Right cardiac atrium (tissue), 5 donors: ENCODE results near the gene OR2V1. TPM values are rescaled to one million over a fixed set of nuclear protein-coding genes. Genes with fewer than 3 reads are reported as not detected.
"Not testable (repeated sequence)": the region's sequence is repeated elsewhere in the genome, so short reads cannot be mapped to it uniquely, and the experiment has no call there.

Experiments
- ATAC-seq, 2 donors: fragments of 200-7000 bp; cut with Tn5 transposase; one replicate each; pipeline versions ENCODE4 v1.8.0 to v1.9.1; 2020; ENCODE audit warnings: moderate library complexity in 2 of 2, mild to moderate bottlenecking in 1 of 2
- DNase-seq, 3 donors: peaks; one replicate each; pipeline ENCODE4 v3.0.0-alpha.2; 2020
- H3K27ac ChIP-seq: one replicate; pipeline ENCODE4 v1.5.1; 2013; ENCODE audit warnings: mild to moderate bottlenecking, low read length, control low read depth, moderate library complexity
- H3K27me3 ChIP-seq: one replicate; pipeline ENCODE4 v1.6.1; 2013; ENCODE audit not compliant: control insufficient read depth, insufficient read depth
- H3K4me1 ChIP-seq: one replicate; pipeline ENCODE4 v1.6.1; 2013; ENCODE audit warnings: low read length; ENCODE audit not compliant: control insufficient read depth, insufficient read depth
- H3K4me3 ChIP-seq: one replicate; pipeline ENCODE4 v1.5.1; 2013; ENCODE audit warnings: low read length, control low read depth
- H3K9me3 ChIP-seq: one replicate; pipeline ENCODE4 v1.6.1; 2013; ENCODE audit warnings: low read length; ENCODE audit not compliant: control insufficient read depth
- WGBS: extraction: QIAGEN DNeasy Blood & Tissue Kit; methylation state at CpG from one replicate; pipeline ENCODE4 v1.1.7; 2013; 5-methylcytosine and 5-hydroxymethylcytosine counted together
- intact Hi-C, 4 donors: fragments of 100-400 bp; cut with DNase I; formaldehyde crosslinking; loops; one replicate each; pipeline versions ENCODE4 v1.11.0 to v1.14.0; 2022 to 2023
- polyA plus RNA-seq: library from polyadenylated mRNA; stranded (reverse); fragments of 200-250 nt; gene quantifications from one replicate; pipeline ENCODE4 v1.2.3, GENCODE V29; 2013
- total RNA-seq, 4 donors: library from RNA; stranded (reverse); fragmentation: NEBNext Ultra II Directional; extraction: Animal tissue kit (Norgen Biotek cat#: 25700); gene quantifications; one replicate each; pipeline ENCODE4 v1.2.1, GENCODE V29; 2021
- donor health status: healthy with polysubstance abuse.
- donor health status: DM: no; HTN: yes; CAD: no.
- donor health status: DM: no; HTN: no; CAD: no.
- donor health status: DM: no; HTN: yes; CAD: no; lungs with severe emphysema.
- donor health status: DM: yes; HTN: yes; CAD: no.

Gene OR2V1
- total and polyA plus RNA-seq, 5 donors = not detected

DNA sequence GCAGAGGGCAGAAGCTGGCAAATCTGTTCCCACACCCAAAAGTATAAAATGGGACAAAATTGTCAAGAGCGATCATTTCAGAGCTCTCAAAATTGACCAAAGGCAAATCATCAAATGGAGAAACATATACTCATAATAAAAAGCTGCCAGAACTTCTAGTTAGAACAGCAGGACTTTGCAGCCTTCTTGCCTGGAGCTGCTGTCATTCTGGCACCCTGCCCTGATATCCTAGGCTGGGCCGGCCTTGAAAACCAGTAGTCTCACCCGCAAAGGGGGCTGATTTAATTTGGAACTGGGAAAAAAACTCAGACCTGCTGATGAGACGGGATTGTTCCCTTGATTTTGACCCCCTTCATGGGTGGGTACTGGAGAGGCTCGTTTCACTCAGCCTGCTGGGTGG lies 18.5 kb downstream of the OR2V1 start:
- H3K27me3 ChIP-seq = no peaks in the 10 kb centered on the region
- H3K4me3 ChIP-seq = no peak overlapping the region
- intact Hi-C loops = no loop called here
- H3K9me3 ChIP-seq = no peaks in the 10 kb centered on the region
- H3K4me1 ChIP-seq = no peaks in the 10 kb centered on the region
- DNase-seq (no peak), ATAC-seq (no peak)
- 71% methylated on average over 5 of the region's 5 CpGs for WGBS
- H3K27ac ChIP-seq = no peak overlapping the region

DNA sequence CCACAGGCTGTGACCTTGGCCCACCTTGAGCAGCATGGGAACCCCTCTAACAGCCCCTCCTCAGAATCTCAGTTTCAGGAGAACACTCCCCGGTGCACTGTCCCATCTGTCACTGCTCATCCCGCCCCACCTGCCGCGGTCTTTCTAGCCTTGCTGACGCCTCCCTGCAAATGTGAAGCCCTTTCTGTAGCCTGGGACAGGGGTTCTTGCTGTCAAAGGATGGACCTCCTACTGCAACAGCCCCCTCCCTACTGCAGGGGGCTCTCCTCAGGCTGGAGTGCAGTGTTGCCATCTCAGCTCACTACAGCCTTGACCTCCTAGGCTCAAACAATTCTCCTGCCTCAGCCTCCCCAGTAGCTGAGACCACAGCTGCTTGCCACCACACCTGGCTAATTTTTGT lies 20.0 kb downstream of the OR2V1 start:
- intact Hi-C loops = no loop called here
- H3K4me1 ChIP-seq = no peaks in the 10 kb centered on the region
- H3K27ac ChIP-seq = no peak overlapping the region
- H3K9me3 ChIP-seq = no peaks in the 10 kb centered on the region
- no peak for ATAC-seq
- 83% methylated on average over 5 of the region's 5 CpGs for WGBS
- H3K27me3 ChIP-seq = no peaks in the 10 kb centered on the region
- H3K4me3 ChIP-seq = no peak overlapping the region
- DNase-seq = no peak

DNA sequence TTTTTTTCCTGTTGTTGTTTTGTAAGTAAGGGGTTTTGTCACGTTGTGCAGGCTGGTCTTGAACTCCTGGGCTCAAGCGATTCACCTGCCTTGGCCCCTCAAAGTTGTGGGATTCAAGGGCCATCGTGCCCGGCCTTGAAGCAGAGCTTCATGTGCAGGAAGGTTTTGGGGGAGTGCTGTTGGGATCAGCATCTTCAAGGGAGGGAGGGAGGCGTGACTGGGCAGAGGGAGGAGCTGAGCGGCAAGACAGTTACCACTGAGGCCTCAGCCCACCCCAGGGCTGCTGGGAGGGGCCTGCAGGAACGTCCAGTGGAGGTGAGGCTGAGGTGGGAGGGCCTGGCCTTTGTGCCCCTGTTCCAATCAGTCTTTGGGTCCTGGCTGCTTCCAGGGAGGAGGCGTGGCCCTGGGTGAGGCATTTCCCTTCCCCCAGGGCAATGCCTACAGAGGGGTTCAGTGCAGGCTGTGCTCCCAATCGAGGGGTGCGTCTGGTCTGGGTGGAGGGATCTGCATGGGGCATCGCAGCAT lies 21.4 kb downstream of the OR2V1 start:
- H3K9me3 ChIP-seq = no peaks in the 10 kb centered on the region
- no peaks in the 10 kb centered on the region for H3K27me3 ChIP-seq
- H3K4me3 ChIP-seq = no peak overlapping the region
- no peak overlapping the region for H3K27ac ChIP-seq
- DNase-seq = peak in 1 of 3 donors; percentile 28
- ATAC-seq = no peak
- intact Hi-C loops = no loop called here
- 47% methylated on average over 11 of the region's 11 CpGs for WGBS
- no peaks in the 10 kb centered on the region for H3K4me1 ChIP-seq

DNA sequence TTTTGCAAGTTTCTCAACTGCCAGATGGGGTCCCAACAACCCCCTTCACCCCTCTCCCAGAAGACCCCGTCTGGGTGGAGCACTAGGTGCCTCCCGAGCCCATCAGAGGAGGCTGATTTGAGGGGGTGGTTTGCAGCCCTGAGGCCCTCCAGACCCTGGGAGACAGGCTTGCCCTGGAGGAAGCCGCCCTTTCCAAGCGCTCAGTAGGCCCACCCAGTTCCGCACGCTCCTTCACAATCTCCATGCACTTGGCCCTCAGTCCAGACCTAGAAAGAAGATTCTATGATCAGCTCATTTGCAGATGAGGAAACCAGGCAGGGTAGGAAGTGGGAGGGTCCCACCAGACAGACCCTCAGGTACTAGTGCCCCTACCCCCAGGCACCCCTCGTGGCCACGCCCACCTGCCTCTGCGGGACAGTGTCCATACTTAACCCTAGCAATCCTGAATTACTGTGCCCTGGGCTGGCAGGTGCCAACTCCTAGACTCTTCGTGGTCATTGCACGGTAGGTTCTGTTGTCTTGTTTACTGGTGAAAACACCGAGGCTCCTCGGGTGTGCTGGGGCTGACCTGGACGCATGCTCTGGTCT lies 22.3 kb downstream of the OR2V1 start:
- intact Hi-C loops = no loop called here
- H3K27ac ChIP-seq = no peak overlapping the region
- H3K27me3 ChIP-seq = no peaks in the 10 kb centered on the region

DNA sequence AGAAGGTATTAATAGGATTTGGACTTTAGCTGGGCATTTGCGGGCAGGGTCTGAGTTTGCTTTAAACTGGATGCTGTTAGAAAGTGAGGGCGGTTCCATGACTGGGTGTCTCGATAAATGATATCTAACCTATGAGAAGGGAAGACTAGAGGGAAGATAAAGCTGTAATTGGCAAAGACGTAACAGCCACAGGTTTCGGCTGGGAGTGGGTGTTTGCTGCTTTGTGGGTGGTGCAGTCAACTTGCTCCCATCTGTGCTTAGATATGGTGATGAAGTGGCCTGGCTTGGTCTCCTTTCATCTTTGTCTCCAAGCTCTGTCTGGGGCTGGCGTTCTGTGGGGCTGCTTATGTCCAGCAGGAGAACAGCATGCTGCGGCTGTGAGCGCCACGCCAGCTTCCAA lies 23.3 kb downstream of the OR2V1 start:
- Histone ChIP-seq H3K4me1 (no peaks in the 10 kb centered on the region), H3K27me3 (no peaks in the 10 kb centered on the region), H3K9me3 (no peaks in the 10 kb centered on the region), H3K27ac (no peak overlapping the region), H3K4me3 (no peak overlapping the region)
- ATAC-seq (no peak), DNase-seq (no peak)
- intact Hi-C loops = no loop called here
- 63% methylated on average over 9 of the region's 9 CpGs for WGBS

More for the DNA sequence above, 22.3 kb downstream of the OR2V1 start:
- 68% methylated on average over 14 of the region's 14 CpGs for WGBS
- H3K9me3 ChIP-seq = no peaks in the 10 kb centered on the region
- ATAC-seq = no peak
- no peaks in the 10 kb centered on the region for H3K4me1 ChIP-seq
- H3K4me3 ChIP-seq = no peak overlapping the region
- DNase-seq = peak in 1 of 3 donors; percentile 23

DNA sequence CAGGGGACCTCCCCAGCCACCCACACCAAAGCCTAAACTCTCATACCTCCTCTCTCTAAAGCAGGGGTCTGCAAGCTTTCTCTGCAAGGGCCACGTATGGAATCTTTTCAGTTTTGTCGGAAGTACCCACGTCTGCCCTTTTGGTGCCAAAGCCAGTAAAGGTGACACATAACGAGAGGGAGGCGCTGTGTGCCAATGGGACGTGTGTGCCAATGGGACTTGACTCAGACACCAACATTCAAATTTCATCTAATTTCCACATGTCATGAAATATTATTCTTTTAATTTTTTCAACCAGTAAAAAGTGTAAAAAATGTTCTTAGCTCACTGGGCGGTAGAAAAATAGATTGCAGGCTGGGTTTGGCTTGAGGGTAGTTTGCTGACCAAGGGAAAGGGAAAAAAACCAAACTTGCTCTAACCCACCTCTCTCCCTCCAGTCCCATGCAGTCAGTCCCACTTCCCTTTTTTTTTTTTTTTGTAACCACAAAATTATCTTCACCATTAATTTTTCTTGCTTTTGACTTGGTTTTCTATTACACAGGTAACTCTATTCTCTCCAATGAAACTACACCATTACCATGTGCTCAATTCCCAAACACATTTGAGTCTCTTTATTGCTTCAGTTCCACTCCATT lies 25.5 kb downstream of the OR2V1 start:
- H3K27ac ChIP-seq = no peak overlapping the region
- intact Hi-C loops = no loop called here
- H3K27me3 ChIP-seq = no peaks in the 10 kb centered on the region
- no peak overlapping the region for H3K4me3 ChIP-seq
- ATAC-seq (no peak), DNase-seq (no peak)
- H3K9me3 ChIP-seq = no peaks in the 10 kb centered on the region
- H3K4me1 ChIP-seq = no peaks in the 10 kb centered on the region
- 67% methylated on average over 7 of the region's 7 CpGs for WGBS

DNA sequence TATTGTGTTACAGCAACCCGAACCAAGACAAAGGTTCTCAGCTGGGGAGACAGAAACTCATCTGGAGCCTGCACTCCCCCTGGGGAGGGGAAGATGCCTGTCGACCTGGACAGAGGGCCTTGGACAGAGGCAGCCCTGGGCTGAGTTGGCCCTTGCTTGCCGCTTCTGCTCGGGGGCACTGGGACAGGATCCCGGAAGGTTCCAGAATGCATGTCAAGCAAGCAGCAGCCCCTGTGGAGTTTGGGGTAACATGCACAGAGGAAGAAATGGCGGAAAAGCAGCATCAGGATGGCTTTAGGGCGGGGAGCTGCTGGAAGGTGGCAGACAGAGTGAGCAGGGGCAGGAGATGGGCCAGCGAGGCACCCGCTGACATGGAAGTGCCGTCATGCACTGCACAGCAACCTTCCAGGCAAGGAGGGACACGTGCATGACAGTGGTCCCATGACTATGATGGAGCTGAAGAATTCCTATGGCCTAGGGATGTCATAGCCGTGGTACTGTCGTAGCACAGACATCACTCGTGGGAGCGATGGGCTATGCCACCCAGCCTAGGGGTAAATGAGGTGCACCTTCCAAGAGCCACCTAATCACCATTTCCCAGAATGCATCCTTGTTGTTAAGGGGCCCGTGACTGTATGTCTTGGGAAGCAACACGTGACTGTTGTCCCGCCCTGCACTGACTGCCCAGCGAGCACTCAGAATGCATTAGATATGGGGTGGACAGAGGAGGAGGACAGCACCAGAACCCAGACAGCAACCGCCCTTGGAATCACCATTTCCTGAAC lies 26.2 kb downstream of the OR2V1 start:
- H3K27me3 ChIP-seq, H3K27ac ChIP-seq, intact Hi-C loops, H3K9me3 ChIP-seq, H3K4me1 ChIP-seq, DNase-seq, H3K4me3 ChIP-seq, ATAC-seq: not testable (repeated sequence)
- 55% methylated on average over 19 of the region's 20 CpGs for WGBS

DNA sequence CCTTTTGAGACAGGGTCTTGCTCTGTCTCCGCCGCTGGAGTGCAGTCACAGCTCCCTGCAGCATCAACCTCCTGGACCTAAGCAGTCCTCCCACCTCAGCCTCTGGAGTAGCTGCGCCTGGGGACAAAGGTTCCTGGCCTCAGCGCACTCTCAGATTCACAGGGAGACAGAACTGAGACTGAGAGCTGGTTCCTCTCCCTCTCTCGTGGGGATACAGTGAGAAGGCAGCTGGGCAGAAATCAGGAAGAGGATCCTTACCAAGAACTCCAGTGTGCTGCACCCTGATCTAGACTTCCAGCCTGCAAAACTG lies 26.8 kb downstream of the OR2V1 start:
- H3K4me3 ChIP-seq, intact Hi-C loops, H3K9me3 ChIP-seq, ATAC-seq, H3K27ac ChIP-seq, H3K4me1 ChIP-seq, H3K27me3 ChIP-seq, DNase-seq: not testable (repeated sequence)
- 9% methylated on average over 5 of the region's 5 CpGs for WGBS

DNA sequence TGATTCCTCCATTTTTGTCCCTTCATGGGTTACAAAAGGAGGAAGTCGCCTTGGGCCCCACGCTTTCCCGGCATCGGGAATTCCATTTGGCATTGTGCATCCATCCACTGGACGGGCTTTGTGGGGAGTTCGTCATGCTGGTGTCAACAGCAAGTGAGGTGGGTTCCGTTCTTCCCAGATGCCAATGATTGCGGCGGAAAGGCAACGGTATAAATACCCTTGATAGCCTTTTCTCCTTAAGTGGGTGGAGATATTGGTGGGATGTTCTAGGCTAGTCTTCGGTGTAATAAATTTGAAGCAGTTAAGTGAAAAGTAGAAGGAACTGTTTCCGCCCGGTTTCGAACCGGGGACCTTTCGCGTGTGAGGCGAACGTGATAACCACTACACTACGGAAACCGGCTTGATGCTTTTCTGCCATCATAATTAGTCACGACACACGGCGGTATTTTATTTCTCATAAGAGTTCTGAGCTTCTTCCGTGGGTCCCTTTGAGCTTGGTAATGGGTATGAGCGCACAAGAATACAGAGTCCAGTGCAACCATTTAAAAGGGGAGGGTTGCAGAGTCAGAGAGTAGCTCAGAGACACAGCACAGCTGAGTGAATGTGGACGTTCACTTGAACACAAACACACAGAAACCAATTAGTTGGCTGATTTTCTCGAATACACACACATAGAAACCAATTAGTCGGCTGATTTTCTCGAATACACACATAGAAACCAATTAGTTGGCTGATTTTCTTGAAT lies 28.9 kb downstream of the OR2V1 start:
- DNase-seq, intact Hi-C loops, H3K4me1 ChIP-seq, H3K27me3 ChIP-seq, ATAC-seq, H3K9me3 ChIP-seq, H3K27ac ChIP-seq, H3K4me3 ChIP-seq: not testable (repeated sequence)
- WGBS = no CpG with 5 or more reads among the region's 30 CpGs

DNA sequence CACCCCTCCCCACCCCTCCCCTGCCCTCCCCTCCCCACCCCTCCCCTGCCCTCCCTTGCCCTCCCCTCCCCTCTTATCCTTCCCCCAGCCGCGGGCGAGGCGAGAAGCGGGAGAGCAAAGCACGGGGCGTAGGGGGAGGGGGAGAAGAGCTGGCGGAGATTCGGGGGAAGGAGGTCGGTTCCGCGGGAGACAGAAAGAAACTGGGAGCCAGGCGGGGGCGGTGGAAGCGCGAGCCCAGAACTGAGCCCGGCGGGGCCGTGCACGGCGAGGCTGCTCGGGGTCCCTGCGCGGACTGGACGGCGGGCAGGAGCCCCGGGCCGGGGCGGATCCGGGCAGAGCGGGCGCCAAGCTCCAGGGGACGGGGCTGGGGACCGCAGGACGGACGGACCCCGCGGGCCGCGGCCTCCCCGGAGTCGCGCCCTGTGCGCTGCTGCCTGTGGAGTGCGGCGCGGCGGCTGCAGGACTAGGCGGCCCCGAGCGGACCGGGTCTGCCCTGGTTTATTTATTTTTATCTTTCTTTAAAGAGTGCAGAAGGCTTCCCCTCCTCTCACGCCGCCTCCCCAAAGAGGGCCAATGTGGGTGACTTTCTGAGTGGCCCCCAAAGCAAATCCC lies 29.8 kb downstream of the OR2V1 start:
- WGBS = 0% methylated on average over 12 of the region's 54 CpGs
- intact Hi-C loops, H3K27ac ChIP-seq, DNase-seq, H3K4me1 ChIP-seq, H3K4me3 ChIP-seq, H3K9me3 ChIP-seq, H3K27me3 ChIP-seq: not testable (repeated sequence)
- peak in 1 of 2 donors; percentile 40 for ATAC-seq
